Measurements from ENCODE around the gene PHGDH. TPM values are rescaled to one million over a fixed set of nuclear protein-coding genes. Genes with fewer than 3 reads are reported as not detected.

PHGDH gene
- total and polyA plus RNA-seq, 2 donors (not counting 3 experiments of a cell fraction or from before 2014, with no cell fraction given), result 37.9 to 120 TPM

GRCh38 chr1:119664067-119664466 is 47.7 kb upstream of the PHGDH start:
- no peak for DNase-seq (ENCODE audit: low read depth, low spot score)
- Histone ChIP-seq H4K20me1 (replicated peaks; ENCODE audit: control insufficient read depth, extremely low read depth, insufficient read depth, low read length) (no peaks in the 10 kb centered on the region), H3K9ac (replicated peaks; ENCODE audit: extremely low read depth, insufficient read depth, low read length) (no peak overlapping the region), H3K79me2 (ENCODE audit: control insufficient read depth, insufficient read depth, low read length) (no peaks in the 10 kb centered on the region), H2AFZ (ENCODE audit: low read depth, low read length) (no peak overlapping the region), H3K4me2 (ENCODE audit: insufficient read depth, low read length) (no peak overlapping the region), H3K36me3 (ENCODE audit: control insufficient read depth in 2 of 2, extremely low read depth in 1 of 2, insufficient read depth in 2 of 2, low read length in 2 of 2) (no peaks in the 10 kb centered on the region), H3K27ac (ENCODE audit: insufficient read depth, low read depth, low read length) (no peak overlapping the region), H3K9me3 (replicated peaks; ENCODE audit: control insufficient read depth, insufficient read depth, low read length) (no peaks in the 10 kb centered on the region), H3K9me1 (replicated peaks; ENCODE audit: control insufficient read depth, extremely low read depth, insufficient read depth, low read length) (no peaks in the 10 kb centered on the region), H3K4me3 (replicated peaks in 1 of 3; ENCODE audit: insufficient read depth in 1 of 3, low read depth in 1 of 3, low read length in 3 of 3) (no peak overlapping the region), H3K27me3 (ENCODE audit: control insufficient read depth in 2 of 2, insufficient read depth in 2 of 2, low read length in 2 of 2) (no peaks in the 10 kb centered on the region), H3K4me1 (ENCODE audit: control insufficient read depth, extremely low read depth, insufficient read depth, low read length) (no peaks in the 10 kb centered on the region)
- ChIA-PET POLR2A (no interaction called here), CTCF (interaction anchor here (0.8 to 3.4 kb wide), 10 partner anchors 8 to 54 kb away, joined by 3 to 40 read pairs (median 10); partner anchors contain the start of gene ZNF697)
- no peak for TF ChIP-seq GATA2 (IDR thresholded peaks at IDR 0.05; ENCODE audit: insufficient read depth, insufficient read length, low read depth, low read length)
- no peak for TF ChIP-seq EZH2 (IDR thresholded peaks at IDR 0.05; ENCODE audit: borderline replicate concordance, low read depth, low read length, severe bottlenecking)
- TF ChIP-seq POLR2AphosphoS5 (IDR thresholded peaks at IDR 0.05; ENCODE audit: insufficient read depth, low read depth, low read length), result no peak
- no peak for TF ChIP-seq POLR2A (IDR thresholded peaks at IDR 0.05; ENCODE audit: low read depth, low read length)
- TF ChIP-seq JUN (IDR thresholded peaks at IDR 0.05; ENCODE audit: borderline replicate concordance, insufficient read depth, insufficient read length, low read depth), result no peak
- no peak for TF ChIP-seq FOS (IDR thresholded peaks at IDR 0.05; ENCODE audit: borderline replicate concordance, insufficient read depth, low read length)
- no peak for TF ChIP-seq MYC (IDR thresholded peaks at IDR 0.05; ENCODE audit: low read depth, low read length)
- no peak for TF ChIP-seq CTCF (IDR thresholded peaks at IDR 0.05; ENCODE audit: extremely low read depth in 1 of 2, insufficient read depth in 1 of 2, low read depth in 1 of 2, low read length in 2 of 2)
- TF ChIP-seq MAX (IDR thresholded peaks at IDR 0.05; ENCODE audit: insufficient read depth, insufficient read length), result no peak
- BruUV-seq (replicated peaks), result no TSS peak
- dilution Hi-C loops (cut with MboI; ENCODE audit: extremely low pct_ligation_motif_present, low sequenced_read_pairs), result no loop called here
- intact Hi-C loops (cut with micrococcal nuclease), result no loop called here
- no peak for FAIRE-seq
